HepG2 (cell line): ENCODE data around the gene GAS6. TPM values are rescaled to one million over a fixed set of nuclear protein-coding genes. Genes with fewer than 3 reads are reported as not detected.

Experiments used
- ATAC-seq: fragments of 200-7000 bp; cut with Tn5 transposase; 3 replicates; pipeline ENCODE4 v1.9.1; 2020; ENCODE audit warnings: mild to moderate bottlenecking, moderate library complexity
- BruUV-seq: library from RNA; stranded (reverse); fragments of 400-500 nt; replicated peaks from 2 replicates; lab custom pipeline; 2021; lab: Mats Ljungman, UMichigan
- CTCF ChIA-PET: fragments of 300-600 bp; formaldehyde crosslinking; extraction: SDS; loops from one replicate; lab custom pipeline; 2021; ENCODE audit warnings: low total read pairs, inconsistent platforms, low intra/inter-chr PET ratio; lab: Yijun Ruan, JAX
- POLR2A ChIA-PET: fragments of 350-600 bp; sonication (Branson Sonifier 250); formaldehyde crosslinking; loops from one replicate; lab custom pipeline; 2020; ENCODE audit warnings: antibody characterized with exemption, inconsistent platforms; lab: Yijun Ruan, JAX
- DNase-seq: peaks from one replicate; pipeline ENCODE4 v3.0.0-alpha.2; 2015; ENCODE audit warnings: low spot score
- FAIRE-seq: peaks from 3 replicates; lab custom pipeline; 2011; peaks lifted over from hg19 to GRCh38; lab: Jason Lieb, UNC
- H2AFZ ChIP-seq: one replicate; pipeline ENCODE4 v1.6.1; 2011; ENCODE audit warnings: low read length, inconsistent platforms
- H3K27ac ChIP-seq: fragments of 300-600 bp; 3 replicates; pipeline ENCODE4 v1.8.0; 2011; ENCODE audit warnings: mixed run types, mild to moderate bottlenecking, mixed read lengths, low read length, inconsistent platforms; ENCODE audit not compliant: insufficient read depth; ENCODE audit errors: extremely low read length
- H3K27me3 ChIP-seq, 2 experiments: fragments of 200-600 bp in 1 of 2; 2 replicates in 1 of 2; 3 replicates in 1 of 2; pipeline versions ENCODE4 v1.6.0 to v1.8.0; 2011; ENCODE audit warnings: low read length in 2 of 2, mild to moderate bottlenecking in 2 of 2, moderate library complexity in 2 of 2, inconsistent platforms in 1 of 2; ENCODE audit not compliant: insufficient read depth in 2 of 2, control insufficient read depth in 1 of 2
- H3K36me3 ChIP-seq, 2 experiments: fragments of 200-600 bp in 1 of 2; replicated peaks in 1 of 2; 2 replicates in 1 of 2; 3 replicates in 1 of 2; pipeline versions ENCODE4 v1.5.1 to v1.8.0; 2011; ENCODE audit warnings: low read length in 2 of 2, inconsistent platforms in 1 of 2; ENCODE audit not compliant: insufficient read depth in 2 of 2, control insufficient read depth in 1 of 2
- H3K4me1 ChIP-seq: 2 replicates; pipeline ENCODE4 v1.5.1; 2012; ENCODE audit warnings: low read length, inconsistent platforms; ENCODE audit not compliant: insufficient read depth
- H3K4me2 ChIP-seq: 2 replicates; pipeline ENCODE4 v1.6.0; 2011; ENCODE audit warnings: low read depth, low read length, inconsistent platforms
- H3K4me3 ChIP-seq, 3 experiments: fragments of 200-600 bp in 1 of 3; sonication (generic), shearing (Covaris generic) in 1 of 3; replicated peaks in 1 of 3; 2 replicates each; pipeline ENCODE4 v1.5.1; 2011 to 2016; ENCODE audit warnings: low read length in 3 of 3, inconsistent platforms in 2 of 3, low read depth in 2 of 3, mild to moderate bottlenecking in 2 of 3, control low read depth in 1 of 3, mixed read lengths in 1 of 3; ENCODE audit not compliant: insufficient read depth in 1 of 3
- H3K79me2 ChIP-seq: one replicate; pipeline ENCODE4 v1.6.1; 2011; ENCODE audit warnings: low read length, inconsistent platforms; ENCODE audit not compliant: insufficient read depth
- H3K9ac ChIP-seq: 2 replicates; pipeline ENCODE4 v1.6.0; 2011; ENCODE audit warnings: mild to moderate bottlenecking, low read depth, low read length, inconsistent platforms; ENCODE audit not compliant: insufficient read depth
- H3K9me3 ChIP-seq: 2 replicates; pipeline ENCODE4 v1.5.1; 2012; ENCODE audit warnings: mild to moderate bottlenecking, low read length
- H4K20me1 ChIP-seq: 2 replicates; pipeline ENCODE4 v1.6.0; 2011; ENCODE audit warnings: inconsistent platforms, mild to moderate bottlenecking, low read length, moderate library complexity; ENCODE audit not compliant: insufficient read depth
- RFXANK ChIP-seq: IDR thresholded peaks from 2 replicates; pipeline ENCODE4 v1.6.1; 2016
- ZFY ChIP-seq: sonication (generic); formaldehyde crosslinking; IDR thresholded peaks from 2 replicates; pipeline ENCODE4 v1.4.0; 2020; ENCODE audit warnings: missing genetic modification reagents
- ZNF318 ChIP-seq: sonication (generic); formaldehyde crosslinking; IDR thresholded peaks from 2 replicates; pipeline ENCODE4 v1.4.0; 2020; ENCODE audit warnings: mild to moderate bottlenecking, missing genetic modification reagents
- ZNF629 ChIP-seq: sonication (generic); formaldehyde crosslinking; conservative IDR thresholded peaks from 2 replicates; pipeline ENCODE4 v1.5.0; 2020; ENCODE audit warnings: missing genetic modification reagents
- ZNF776 ChIP-seq: sonication (generic); formaldehyde crosslinking; IDR thresholded peaks from 2 replicates; pipeline ENCODE4 v1.4.0; 2020; ENCODE audit warnings: mild to moderate bottlenecking, missing genetic modification reagents
- WGBS: methylation state at CpG from one replicate; pipeline ENCODE4 v1.1.6; 2017; ENCODE audit warnings: low lambda C conversion rate; 5-methylcytosine and 5-hydroxymethylcytosine counted together
- in situ Hi-C: cut with HindIII; loops from 2 replicates; pipeline ENCODE4 v1.10.0; 2017; ENCODE audit warnings: low pct_unique_long_range_greater_than_20kb; ENCODE audit not compliant: extremely low pct_ligation_motif_present
- intact Hi-C: fragments of 100-400 bp; cut with micrococcal nuclease; formaldehyde crosslinking; loops from one replicate; pipeline ENCODE4 v1.10.0; 2022; ENCODE audit not compliant: unreplicated experiment
- polyA plus RNA-seq, 8 experiments: library from polyadenylated mRNA; depleted of rRNA in 3 of 8; stranded (reverse) in 7 of 8; unstranded in 1 of 8; fragments of >200 nt; fragmentation: Illumina TruSeq in 4 of 8; extraction: Trizol in 4 of 8; gene quantifications; 2 replicates each; pipeline versions ENCODE4 v1.2.1 to v1.2.3, GENCODE V29; 2011 to 2016; ENCODE audit warnings: low read depth in 4 of 8, missing spikeins in 1 of 8, mixed read lengths in 1 of 8; ENCODE audit not compliant: insufficient read depth in 1 of 8
- total RNA-seq, 5 experiments: library from RNA; depleted of rRNA; stranded (reverse); fragments of >200 nt; fragmentation: Illumina TruSeq; extraction: Trizol; gene quantifications; 2 replicates each; pipeline ENCODE4 v1.2.3, GENCODE V29; 2016; ENCODE audit warnings: low read depth in 1 of 5

Gene GAS6
- total and polyA plus RNA-seq, 2 of the 13 experiments (the other 11 are each of a cell fraction or from before 2014, with no cell fraction given): 0.09 to 0.24 TPM

- no peak for FAIRE-seq
These were observed 7.8 kb downstream of the GAS6 start for GRCh38 chr13:113855931-113856715.

More at GRCh38 chr13:113855931-113856715, 7.8 kb downstream of the GAS6 start:
- Histone ChIP-seq H3K36me3 (no peaks in the 10 kb centered on the region), H3K9ac (no peak overlapping the region), H3K4me3 (no peak overlapping the region; a peak in 1 of 6 replicates), H2AFZ (no peak overlapping the region), H3K4me2 (peak overlapping the region; percentile 37), H3K27me3 (peaks cover 0 to 4% of the 10 kb centered on the region in 2 experiments; a peak in 2 of 5 replicates), H3K27ac (no peak overlapping the region), H4K20me1 (no peaks in the 10 kb centered on the region), H3K9me3 (no peaks in the 10 kb centered on the region), H3K4me1 (peaks cover 69% of the 10 kb centered on the region), H3K79me2 (no peaks in the 10 kb centered on the region)
- no peak for DNase-seq
- ChIA-PET CTCF (no interaction called here), POLR2A (no interaction called here)
- no peak for ATAC-seq
- in situ Hi-C loops (no loop called here), intact Hi-C loops (no loop called here)
- no TSS peak for BruUV-seq
- no peak for TF ChIP-seq ZNF776 (CRISPR knock-in tag)
- TF ChIP-seq RFXANK: no peak
- no peak for TF ChIP-seq ZFY (CRISPR knock-in tag)
- no peak for TF ChIP-seq ZNF318 (CRISPR knock-in tag)
- peak; percentile 79 for TF ChIP-seq ZNF629 (CRISPR knock-in tag)
- WGBS: 50% methylated on average over 19 of the region's 25 CpGs
